Neural cell (in vitro differentiated cells): ENCODE data around the gene DNAJA3. TPM values are rescaled to one million over a fixed set of nuclear protein-coding genes. Genes with fewer than 3 reads are reported as not detected.

ENCODE experiments used
- H2AFZ ChIP-seq: fragments of 200-600, 300-800 bp; sonication (generic), shearing (Covaris generic); 2 replicates; pipeline ENCODE4 v1.6.0; 2014; ENCODE audit warnings: low read depth, mild to moderate bottlenecking, antibody characterized with exemption, low read length, moderate library complexity
- H3F3A ChIP-seq: fragments of 200-600 bp; shearing (Covaris generic); 2 replicates; pipeline ENCODE4 v1.6.1; 2016; ENCODE audit warnings: mild to moderate bottlenecking, moderate library complexity, mixed read lengths, antibody characterized with exemption, low read length; ENCODE audit not compliant: insufficient read depth, poor library complexity, severe bottlenecking
- H3K27ac ChIP-seq: fragments of 200-600, 300-800 bp; sonication (generic), shearing (Covaris generic); 2 replicates; pipeline ENCODE4 v1.5.1; 2014; ENCODE audit warnings: mild to moderate bottlenecking, low read length, moderate library complexity
- H3K27me3 ChIP-seq: fragments of 300-800, 200-600 bp; sonication (generic), shearing (Covaris generic); 2 replicates; pipeline ENCODE4 v1.6.0; 2014; ENCODE audit warnings: mild to moderate bottlenecking, low read depth, low read length, moderate library complexity; ENCODE audit not compliant: insufficient read depth
- H3K36me3 ChIP-seq: fragments of 300-800, 200-600 bp; sonication (generic), shearing (Covaris generic); 2 replicates; pipeline ENCODE4 v1.5.1; 2014; ENCODE audit warnings: mild to moderate bottlenecking, antibody characterized with exemption, low read length, moderate library complexity; ENCODE audit not compliant: insufficient read depth
- H3K4me2 ChIP-seq: fragments of 300-800, 200-600 bp; sonication (generic), shearing (Covaris generic); 2 replicates; pipeline ENCODE4 v1.6.0; 2014; ENCODE audit warnings: mild to moderate bottlenecking, low read length
- H3K4me3 ChIP-seq: fragments of 300-800, 200-600 bp; sonication (generic), shearing (Covaris generic); 2 replicates; pipeline ENCODE4 v1.5.1; 2014; ENCODE audit warnings: mild to moderate bottlenecking, low read length, moderate library complexity
- H3K79me2 ChIP-seq: fragments of 200-600 bp; shearing (Covaris generic); replicated peaks from 2 replicates; pipeline ENCODE4 v1.6.0; 2014; ENCODE audit warnings: mild to moderate bottlenecking, low read length, moderate library complexity; ENCODE audit not compliant: insufficient read depth
- H3K9ac ChIP-seq: fragments of 300-800, 200-600 bp; sonication (generic), shearing (Covaris generic); 2 replicates; pipeline ENCODE4 v1.6.1; 2016; ENCODE audit warnings: mild to moderate bottlenecking, low read length, mixed read lengths
- H3K9me2 ChIP-seq: fragments of 200-600 bp; shearing (Covaris generic); 2 replicates; pipeline ENCODE4 v1.6.1; 2016; ENCODE audit warnings: mild to moderate bottlenecking, low read length, mixed read lengths; ENCODE audit not compliant: insufficient read depth
- H3K9me3 ChIP-seq: fragments of 200-600, 300-800 bp; sonication (generic), shearing (Covaris generic); 2 replicates; pipeline ENCODE4 v1.6.1; 2016; ENCODE audit warnings: mild to moderate bottlenecking, mixed run types, low read length, moderate library complexity, mixed read lengths
- H4K20me1 ChIP-seq: fragments of 200-600 bp; shearing (Covaris generic); 2 replicates; pipeline ENCODE4 v1.6.1; 2016; ENCODE audit warnings: mild to moderate bottlenecking, mixed run types; ENCODE audit not compliant: insufficient read depth
- EP300 ChIP-seq: fragments of 450-650 bp; conservative IDR thresholded peaks from 2 replicates; pipeline ENCODE4 v1.6.1; 2014; ENCODE audit warnings: antibody characterized with exemption, mild to moderate bottlenecking, moderate library complexity; ENCODE audit not compliant: poor library complexity, severe bottlenecking
- EZH2 ChIP-seq: fragments of 200-600, 300-800 bp; shearing (Covaris generic), sonication (generic); IDR thresholded peaks from 2 replicates; pipeline ENCODE4 v1.6.1; 2014; ENCODE audit warnings: antibody characterized with exemption, low read length, borderline replicate concordance, mild to moderate bottlenecking; ENCODE audit not compliant: insufficient read depth, poor library complexity, severe bottlenecking
- MXI1 ChIP-seq: fragments of 450-650 bp; conservative IDR thresholded peaks from 2 replicates; pipeline ENCODE4 v1.6.1; 2014; ENCODE audit warnings: antibody characterized with exemption, mild to moderate bottlenecking; ENCODE audit not compliant: poor library complexity, severe bottlenecking
- POLR2AphosphoS5 ChIP-seq: IDR thresholded peaks from 2 replicates; pipeline ENCODE4 v1.6.1; 2012
- RAD21 ChIP-seq: fragments of 450-650 bp; conservative IDR thresholded peaks from 2 replicates; pipeline ENCODE4 v1.6.1; 2014; ENCODE audit warnings: antibody characterized with exemption, mild to moderate bottlenecking, moderate library complexity
- SMC3 ChIP-seq: fragments of 450-650 bp; conservative IDR thresholded peaks from 2 replicates; pipeline ENCODE4 v1.6.1; 2014; ENCODE audit warnings: antibody characterized with exemption, mild to moderate bottlenecking, moderate library complexity; ENCODE audit not compliant: poor library complexity
- TAF1 ChIP-seq: IDR thresholded peaks from 2 replicates; pipeline ENCODE4 v1.6.1; 2012; ENCODE audit warnings: low read depth
- polyA plus RNA-seq: library from polyadenylated mRNA; depleted of rRNA; stranded (reverse); fragments of >200 nt; gene quantifications from 2 replicates; pipeline ENCODE4 v1.2.3, GENCODE V29; 2014
- TF ChIP-seq, protein P1 (sequence below): fragments of 450-650 bp; IDR thresholded peaks from 2 replicates; pipeline ENCODE4 v1.5.1; 2014; ENCODE audit warnings: antibody characterized with exemption, mild to moderate bottlenecking, moderate library complexity; ENCODE audit not compliant: poor library complexity, severe bottlenecking
- TF ChIP-seq, protein P2 (sequence below): IDR thresholded peaks from 2 replicates; pipeline ENCODE4 v1.6.1; 2012; ENCODE audit warnings: borderline replicate concordance

Gene DNAJA3
- polyA plus RNA-seq, 1 donor from 2014 or later, result 44.8 TPM

DNA sequence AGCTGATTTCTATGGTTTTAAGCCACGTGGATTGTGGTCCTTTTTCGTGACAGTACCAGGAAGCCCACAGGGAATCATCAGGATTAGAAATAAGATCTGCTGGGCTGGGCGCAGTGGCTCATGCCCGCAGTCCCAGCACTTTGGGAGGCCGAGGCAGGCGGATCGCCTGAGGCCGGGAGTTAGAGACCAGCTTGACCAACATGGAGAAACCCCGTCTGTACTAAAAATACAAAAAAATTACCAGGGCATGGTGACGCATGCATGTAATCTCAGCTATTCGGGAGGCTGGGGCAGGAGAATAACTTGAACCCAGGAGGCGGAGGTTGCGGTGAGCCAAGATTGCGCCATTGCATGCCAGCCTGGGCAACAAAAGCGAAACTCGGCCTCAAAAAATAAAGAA is 42.2 kb downstream of the DNAJA3 start:
- Histone ChIP-seq H3K4me2 (no peak overlapping the region), H4K20me1 (no peaks in the 10 kb centered on the region), H3K27ac (no peak overlapping the region), H3K9ac (no peak overlapping the region), H2AFZ (no peak overlapping the region), H3K79me2 (no peaks in the 10 kb centered on the region), H3K27me3 (no peaks in the 10 kb centered on the region), H3F3A (no peaks in the 10 kb centered on the region), H3K4me3 (no peak overlapping the region), H3K9me2 (no peaks in the 10 kb centered on the region), H3K9me3 (no peaks in the 10 kb centered on the region), H3K36me3 (no peaks in the 10 kb centered on the region)
- no peak for TF ChIP-seq EP300
- TF ChIP-seq POLR2AphosphoS5, result no peak
- TF ChIP-seq, protein P1, sequence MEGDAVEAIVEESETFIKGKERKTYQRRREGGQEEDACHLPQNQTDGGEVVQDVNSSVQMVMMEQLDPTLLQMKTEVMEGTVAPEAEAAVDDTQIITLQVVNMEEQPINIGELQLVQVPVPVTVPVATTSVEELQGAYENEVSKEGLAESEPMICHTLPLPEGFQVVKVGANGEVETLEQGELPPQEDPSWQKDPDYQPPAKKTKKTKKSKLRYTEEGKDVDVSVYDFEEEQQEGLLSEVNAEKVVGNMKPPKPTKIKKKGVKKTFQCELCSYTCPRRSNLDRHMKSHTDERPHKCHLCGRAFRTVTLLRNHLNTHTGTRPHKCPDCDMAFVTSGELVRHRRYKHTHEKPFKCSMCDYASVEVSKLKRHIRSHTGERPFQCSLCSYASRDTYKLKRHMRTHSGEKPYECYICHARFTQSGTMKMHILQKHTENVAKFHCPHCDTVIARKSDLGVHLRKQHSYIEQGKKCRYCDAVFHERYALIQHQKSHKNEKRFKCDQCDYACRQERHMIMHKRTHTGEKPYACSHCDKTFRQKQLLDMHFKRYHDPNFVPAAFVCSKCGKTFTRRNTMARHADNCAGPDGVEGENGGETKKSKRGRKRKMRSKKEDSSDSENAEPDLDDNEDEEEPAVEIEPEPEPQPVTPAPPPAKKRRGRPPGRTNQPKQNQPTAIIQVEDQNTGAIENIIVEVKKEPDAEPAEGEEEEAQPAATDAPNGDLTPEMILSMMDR, result no peak
- no peak for TF ChIP-seq EZH2
- TF ChIP-seq, protein P2, sequence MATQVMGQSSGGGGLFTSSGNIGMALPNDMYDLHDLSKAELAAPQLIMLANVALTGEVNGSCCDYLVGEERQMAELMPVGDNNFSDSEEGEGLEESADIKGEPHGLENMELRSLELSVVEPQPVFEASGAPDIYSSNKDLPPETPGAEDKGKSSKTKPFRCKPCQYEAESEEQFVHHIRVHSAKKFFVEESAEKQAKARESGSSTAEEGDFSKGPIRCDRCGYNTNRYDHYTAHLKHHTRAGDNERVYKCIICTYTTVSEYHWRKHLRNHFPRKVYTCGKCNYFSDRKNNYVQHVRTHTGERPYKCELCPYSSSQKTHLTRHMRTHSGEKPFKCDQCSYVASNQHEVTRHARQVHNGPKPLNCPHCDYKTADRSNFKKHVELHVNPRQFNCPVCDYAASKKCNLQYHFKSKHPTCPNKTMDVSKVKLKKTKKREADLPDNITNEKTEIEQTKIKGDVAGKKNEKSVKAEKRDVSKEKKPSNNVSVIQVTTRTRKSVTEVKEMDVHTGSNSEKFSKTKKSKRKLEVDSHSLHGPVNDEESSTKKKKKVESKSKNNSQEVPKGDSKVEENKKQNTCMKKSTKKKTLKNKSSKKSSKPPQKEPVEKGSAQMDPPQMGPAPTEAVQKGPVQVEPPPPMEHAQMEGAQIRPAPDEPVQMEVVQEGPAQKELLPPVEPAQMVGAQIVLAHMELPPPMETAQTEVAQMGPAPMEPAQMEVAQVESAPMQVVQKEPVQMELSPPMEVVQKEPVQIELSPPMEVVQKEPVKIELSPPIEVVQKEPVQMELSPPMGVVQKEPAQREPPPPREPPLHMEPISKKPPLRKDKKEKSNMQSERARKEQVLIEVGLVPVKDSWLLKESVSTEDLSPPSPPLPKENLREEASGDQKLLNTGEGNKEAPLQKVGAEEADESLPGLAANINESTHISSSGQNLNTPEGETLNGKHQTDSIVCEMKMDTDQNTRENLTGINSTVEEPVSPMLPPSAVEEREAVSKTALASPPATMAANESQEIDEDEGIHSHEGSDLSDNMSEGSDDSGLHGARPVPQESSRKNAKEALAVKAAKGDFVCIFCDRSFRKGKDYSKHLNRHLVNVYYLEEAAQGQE, result no peak
- no peak for TF ChIP-seq RAD21
- TF ChIP-seq MXI1, result no peak
- TF ChIP-seq TAF1, result no peak
- TF ChIP-seq SMC3, result no peak

DNA sequence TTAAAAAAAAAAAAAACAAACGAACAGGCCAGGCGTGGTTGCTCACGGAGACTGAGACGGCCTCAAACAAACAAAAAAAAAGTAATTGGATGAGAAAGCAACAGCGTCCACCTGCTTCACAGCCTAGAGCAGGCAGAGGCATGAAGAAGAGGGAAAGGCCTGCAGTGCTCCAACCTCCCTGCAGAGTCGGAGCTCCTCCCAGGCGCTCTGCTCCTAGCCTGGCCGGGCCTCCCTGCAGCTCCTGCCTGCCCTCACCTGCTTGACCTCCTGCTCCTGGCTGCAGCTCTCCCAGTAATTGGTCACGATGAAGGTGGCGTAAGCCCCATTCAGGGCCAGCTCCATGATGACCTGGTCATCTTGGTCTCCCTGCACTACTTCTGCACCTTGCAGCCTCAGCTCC is 43.3 kb downstream of the DNAJA3 start:
- no peaks in the 10 kb centered on the region for H3K79me2 ChIP-seq
- no peaks in the 10 kb centered on the region for H3K9me2 ChIP-seq
- TF ChIP-seq POLR2AphosphoS5 (no peak), SMC3 (no peak), MXI1 (no peak), RAD21 (no peak), TAF1 (no peak), EZH2 (no peak), EP300 (no peak)
- TF ChIP-seq, protein P2, result no peak
- TF ChIP-seq, protein P1, result no peak
- H3K27ac ChIP-seq, result no peak overlapping the region
- H3K36me3 ChIP-seq, result no peaks in the 10 kb centered on the region
- no peaks in the 10 kb centered on the region for H3K9me3 ChIP-seq
- no peak overlapping the region for H3K4me2 ChIP-seq
- peaks cover 2% of the 10 kb centered on the region for H3K27me3 ChIP-seq
- no peaks in the 10 kb centered on the region for H4K20me1 ChIP-seq
- no peak overlapping the region for H2AFZ ChIP-seq
- H3K4me3 ChIP-seq, result no peak overlapping the region
- H3K9ac ChIP-seq, result no peak overlapping the region
- H3F3A ChIP-seq, result no peaks in the 10 kb centered on the region
